Panc1 (cell line): ENCODE data around the gene CCDC90B. TPM values are rescaled to one million over a fixed set of nuclear protein-coding genes. Genes with fewer than 3 reads are reported as not detected.
"Not testable (repeated sequence)": the region's sequence is repeated elsewhere in the genome, so short reads cannot be mapped to it uniquely, and the experiment has no call there.

Source experiments
- ATAC-seq: fragments of 200-7000 bp; cut with Tn5 transposase; 2 replicates; pipeline ENCODE4 v1.9.1; 2020; ENCODE audit warnings: mild to moderate bottlenecking, moderate library complexity
- BruUV-seq: library from RNA; stranded (reverse); fragments of 400-500 nt; replicated peaks from 2 replicates; lab custom pipeline; 2021; lab: Mats Ljungman, UMichigan
- CTCF ChIA-PET: fragments of 300-600 bp; sonication (Branson Sonifier 250); formaldehyde crosslinking; loops from one replicate; lab custom pipeline; 2022; ENCODE audit warnings: antibody characterized with exemption; lab: Charles Lee
- POLR2A ChIA-PET: fragments of 300-600 bp; sonication (Branson Sonifier 250); formaldehyde crosslinking; loops from one replicate; lab custom pipeline; 2022; ENCODE audit warnings: antibody characterized with exemption; lab: Charles Lee
- DNase-seq: peaks from one replicate; pipeline ENCODE4 v3.0.0-alpha.2; 2010; ENCODE audit warnings: low read depth, low spot score
- H3K27ac ChIP-seq: 2 replicates; pipeline ENCODE4 v1.5.1; 2011; ENCODE audit warnings: mild to moderate bottlenecking, low read length, inconsistent platforms
- H3K27me3 ChIP-seq: fragments of 200-500 bp; sonication (Bioruptor generic); 2 replicates; pipeline ENCODE4 v1.6.0; 2014; ENCODE audit warnings: low read length, inconsistent platforms; ENCODE audit not compliant: control insufficient read depth, insufficient read depth
- H3K36me3 ChIP-seq: fragments of 200-500 bp; sonication (Bioruptor generic); 2 replicates; pipeline ENCODE4 v1.5.1; 2014; ENCODE audit warnings: inconsistent platforms, mild to moderate bottlenecking, low read length, moderate library complexity; ENCODE audit not compliant: control insufficient read depth, insufficient read depth
- H3K4me1 ChIP-seq: 2 replicates; pipeline ENCODE4 v1.5.1; 2011; ENCODE audit warnings: inconsistent platforms, mild to moderate bottlenecking, low read length, moderate library complexity; ENCODE audit not compliant: control insufficient read depth, insufficient read depth
- H3K4me3 ChIP-seq, 2 experiments: 2 replicates each; pipeline ENCODE4 v1.5.1; 2011 to 2012; ENCODE audit warnings: low read depth in 2 of 2, low read length in 2 of 2, mild to moderate bottlenecking in 2 of 2, inconsistent platforms in 1 of 2, moderate library complexity in 1 of 2
- H3K9me3 ChIP-seq: fragments of 200-500 bp; sonication (Bioruptor generic); 2 replicates; pipeline ENCODE4 v1.5.1; 2014; ENCODE audit warnings: low read depth, mild to moderate bottlenecking, inconsistent platforms, low read length, moderate library complexity; ENCODE audit not compliant: control insufficient read depth, insufficient read depth
- POLR2AphosphoS5 ChIP-seq: IDR thresholded peaks from 2 replicates; pipeline ENCODE4 v1.6.1; 2012; ENCODE audit warnings: mild to moderate bottlenecking, low read depth, low read length, moderate library complexity
- REST ChIP-seq, 2 experiments: IDR thresholded peaks; 2 replicates each; pipeline ENCODE4 v1.6.1; 2011 to 2012; ENCODE audit warnings: low read depth in 2 of 2, control low read depth in 1 of 2, low read length in 1 of 2, mild to moderate bottlenecking in 1 of 2, moderate library complexity in 1 of 2; ENCODE audit not compliant: insufficient read depth in 1 of 2
- SIN3A ChIP-seq: IDR thresholded peaks from 2 replicates; pipeline ENCODE4 v1.6.1; 2012; ENCODE audit warnings: low read depth, mild to moderate bottlenecking, low read length, moderate library complexity, borderline replicate concordance; ENCODE audit not compliant: insufficient read depth
- TCF7L2 ChIP-seq: IDR thresholded peaks from 2 replicates; pipeline ENCODE4 v1.6.1; 2011; ENCODE audit warnings: mild to moderate bottlenecking, low read depth, low read length, inconsistent platforms
- in situ Hi-C: cut with HindIII; loops from 2 replicates; pipeline ENCODE4 v1.10.0; 2016; ENCODE audit warnings: low sequenced_read_pairs, low pct_unique_long_range_greater_than_20kb
- intact Hi-C: fragments of 100-400 bp; cut with micrococcal nuclease; formaldehyde crosslinking; loops from one replicate; pipeline ENCODE4 v1.10.0; 2022; ENCODE audit not compliant: unreplicated experiment
- total RNA-seq: library from RNA; stranded (reverse); gene quantifications from one replicate; pipeline ENCODE4 v1.2.1, GENCODE V29; 2021; ENCODE audit not compliant: unreplicated experiment
- TF ChIP-seq, protein P1 (sequence below): fragments of 450-650 bp; IDR thresholded peaks from 2 replicates; pipeline ENCODE4 v1.5.1; 2017; ENCODE audit warnings: mild to moderate bottlenecking

The CCDC90B gene
- total RNA-seq, 1 experiment from 2014 or later, result 41.9 TPM

DNA sequence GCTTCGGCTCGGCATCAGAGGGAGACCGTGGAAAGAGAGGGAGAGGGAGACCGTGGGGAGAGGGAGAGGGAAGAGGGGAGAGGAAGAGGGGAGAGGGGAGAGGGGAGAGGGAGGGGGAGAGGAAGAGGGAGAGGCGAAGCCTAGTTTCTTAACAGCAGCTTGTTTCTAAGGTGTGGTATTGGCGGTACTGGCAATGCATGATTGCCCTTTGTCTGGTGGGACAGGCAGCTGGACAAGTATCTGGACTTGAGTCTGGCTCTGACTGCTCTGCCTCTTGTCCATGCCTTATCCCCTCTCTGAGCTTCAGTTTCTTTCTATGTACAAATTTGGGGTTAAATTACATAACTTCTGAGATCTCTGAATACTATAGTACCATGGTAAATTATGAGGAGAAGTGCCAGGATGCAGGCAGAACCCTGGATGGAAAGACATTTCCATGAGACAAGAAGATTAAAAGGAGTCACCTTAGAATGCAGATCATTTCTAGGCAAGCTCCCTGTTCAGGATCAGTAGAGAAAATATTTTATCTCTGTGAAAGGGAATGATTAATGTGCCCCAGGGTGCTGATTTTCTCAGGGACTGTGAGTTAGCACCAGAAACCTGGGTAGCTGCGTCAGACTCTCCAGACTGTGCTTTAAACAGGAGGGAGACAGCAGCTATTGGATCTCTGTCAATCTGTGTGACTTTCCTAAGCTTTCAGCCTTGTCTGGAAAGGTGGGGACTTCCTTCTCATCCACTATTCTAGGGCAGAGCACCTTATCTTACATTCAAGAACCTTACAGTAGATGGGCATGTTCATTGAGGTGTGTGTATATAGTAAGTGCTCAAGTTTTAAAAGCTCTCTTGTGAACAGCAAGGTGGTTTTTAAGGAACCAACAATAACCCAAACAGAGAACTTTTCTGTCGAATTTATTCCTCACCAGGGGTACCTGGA is 31.9 kb upstream of the CCDC90B start:
- CTCF ChIA-PET, result no interaction called here
- intact Hi-C loops, result no loop called here
- DNase-seq (no peak), ATAC-seq (peak; percentile 58)
- Histone ChIP-seq H3K4me3 (no peak overlapping the region), H3K27ac (no peak overlapping the region), H3K4me1 (no peaks in the 10 kb centered on the region), H3K9me3 (no peaks in the 10 kb centered on the region), H3K27me3 (peaks cover 4% of the 10 kb centered on the region; the same call in 1 of the 2 replicates), H3K36me3 (no peaks in the 10 kb centered on the region)
- BruUV-seq, result no TSS peak
- POLR2A ChIA-PET, result no interaction called here
- in situ Hi-C loops, result no loop called here
- TF ChIP-seq, protein P1, sequence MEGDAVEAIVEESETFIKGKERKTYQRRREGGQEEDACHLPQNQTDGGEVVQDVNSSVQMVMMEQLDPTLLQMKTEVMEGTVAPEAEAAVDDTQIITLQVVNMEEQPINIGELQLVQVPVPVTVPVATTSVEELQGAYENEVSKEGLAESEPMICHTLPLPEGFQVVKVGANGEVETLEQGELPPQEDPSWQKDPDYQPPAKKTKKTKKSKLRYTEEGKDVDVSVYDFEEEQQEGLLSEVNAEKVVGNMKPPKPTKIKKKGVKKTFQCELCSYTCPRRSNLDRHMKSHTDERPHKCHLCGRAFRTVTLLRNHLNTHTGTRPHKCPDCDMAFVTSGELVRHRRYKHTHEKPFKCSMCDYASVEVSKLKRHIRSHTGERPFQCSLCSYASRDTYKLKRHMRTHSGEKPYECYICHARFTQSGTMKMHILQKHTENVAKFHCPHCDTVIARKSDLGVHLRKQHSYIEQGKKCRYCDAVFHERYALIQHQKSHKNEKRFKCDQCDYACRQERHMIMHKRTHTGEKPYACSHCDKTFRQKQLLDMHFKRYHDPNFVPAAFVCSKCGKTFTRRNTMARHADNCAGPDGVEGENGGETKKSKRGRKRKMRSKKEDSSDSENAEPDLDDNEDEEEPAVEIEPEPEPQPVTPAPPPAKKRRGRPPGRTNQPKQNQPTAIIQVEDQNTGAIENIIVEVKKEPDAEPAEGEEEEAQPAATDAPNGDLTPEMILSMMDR, result no peak
- TF ChIP-seq REST (IDR thresholded peaks at IDR 0.05; ENCODE audit: insufficient read depth in 1 of 2, low read depth in 2 of 2, low read length in 1 of 2), result no peak
- TF ChIP-seq POLR2AphosphoS5, result no peak
- TF ChIP-seq SIN3A, result no peak
- TF ChIP-seq TCF7L2, result no peak

DNA sequence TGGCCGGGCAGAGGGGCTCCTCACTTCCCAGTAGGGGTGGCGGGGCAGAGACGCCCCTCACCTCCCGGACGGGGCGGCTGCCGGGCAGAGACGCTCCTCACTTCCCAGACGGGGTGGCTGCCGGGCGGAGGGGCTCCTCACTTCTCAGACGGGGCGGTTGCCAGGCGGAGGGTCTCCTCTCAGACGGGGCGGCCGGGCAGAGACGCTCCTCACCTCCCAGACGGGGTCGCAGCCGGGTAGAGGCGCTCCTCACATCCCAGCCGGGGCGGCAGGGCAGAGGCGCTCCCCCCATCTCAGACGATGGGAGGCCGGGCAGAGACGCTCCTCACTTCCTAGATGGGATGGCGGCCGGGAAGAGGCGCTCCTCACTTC is 30.7 kb upstream of the CCDC90B start:
- intact Hi-C loops, POLR2A ChIA-PET, H3K4me1 ChIP-seq, in situ Hi-C loops, DNase-seq, ATAC-seq, H3K36me3 ChIP-seq, H3K27ac ChIP-seq, H3K4me3 ChIP-seq, H3K9me3 ChIP-seq, BruUV-seq, H3K27me3 ChIP-seq, CTCF ChIA-PET: not testable (repeated sequence)

- H3K9me3 ChIP-seq, POLR2A ChIA-PET, H3K4me1 ChIP-seq, H3K36me3 ChIP-seq, intact Hi-C loops, CTCF ChIA-PET, H3K27me3 ChIP-seq, DNase-seq, in situ Hi-C loops, ATAC-seq, H3K27ac ChIP-seq, BruUV-seq, H3K4me3 ChIP-seq: not testable (repeated sequence)
Observed at GRCh38 chr11:83316143-83316896, 30.2 kb upstream of the CCDC90B start.
